HepG2 (cell line): Measurements from ENCODE around the gene DUSP9. TPM values are rescaled to one million over a fixed set of nuclear protein-coding genes. Genes with fewer than 3 reads are reported as not detected.

Experiments
- ATAC-seq: fragments of 200-7000 bp; cut with Tn5 transposase; 3 replicates; pipeline ENCODE4 v1.9.1; 2020; ENCODE audit warnings: mild to moderate bottlenecking, moderate library complexity
- BruUV-seq: library from RNA; stranded (reverse); fragments of 400-500 nt; replicated peaks from 2 replicates; lab custom pipeline; 2021; lab: Mats Ljungman, UMichigan
- CTCF ChIA-PET: fragments of 300-600 bp; formaldehyde crosslinking; extraction: SDS; loops from one replicate; lab custom pipeline; 2021; ENCODE audit warnings: low total read pairs, inconsistent platforms, low intra/inter-chr PET ratio; lab: Yijun Ruan, JAX
- POLR2A ChIA-PET: fragments of 350-600 bp; sonication (Branson Sonifier 250); formaldehyde crosslinking; loops from one replicate; lab custom pipeline; 2020; ENCODE audit warnings: antibody characterized with exemption, inconsistent platforms; lab: Yijun Ruan, JAX
- DNase-seq: peaks from one replicate; pipeline ENCODE4 v3.0.0-alpha.2; 2015; ENCODE audit warnings: low spot score
- FAIRE-seq: peaks from 3 replicates; lab custom pipeline; 2011; peaks lifted over from hg19 to GRCh38; lab: Jason Lieb, UNC
- H2AFZ ChIP-seq: one replicate; pipeline ENCODE4 v1.6.1; 2011; ENCODE audit warnings: low read length, inconsistent platforms
- H3K27ac ChIP-seq: fragments of 300-600 bp; 3 replicates; pipeline ENCODE4 v1.8.0; 2011; ENCODE audit warnings: mixed run types, mild to moderate bottlenecking, mixed read lengths, low read length, inconsistent platforms; ENCODE audit not compliant: insufficient read depth; ENCODE audit errors: extremely low read length
- H3K27me3 ChIP-seq, 2 experiments: fragments of 200-600 bp in 1 of 2; 2 replicates in 1 of 2; 3 replicates in 1 of 2; pipeline versions ENCODE4 v1.6.0 to v1.8.0; 2011; ENCODE audit warnings: low read length in 2 of 2, mild to moderate bottlenecking in 2 of 2, moderate library complexity in 2 of 2, inconsistent platforms in 1 of 2; ENCODE audit not compliant: insufficient read depth in 2 of 2, control insufficient read depth in 1 of 2
- H3K36me3 ChIP-seq, 2 experiments: fragments of 200-600 bp in 1 of 2; replicated peaks in 1 of 2; 2 replicates in 1 of 2; 3 replicates in 1 of 2; pipeline versions ENCODE4 v1.5.1 to v1.8.0; 2011; ENCODE audit warnings: low read length in 2 of 2, inconsistent platforms in 1 of 2; ENCODE audit not compliant: insufficient read depth in 2 of 2, control insufficient read depth in 1 of 2
- H3K4me1 ChIP-seq: 2 replicates; pipeline ENCODE4 v1.5.1; 2012; ENCODE audit warnings: low read length, inconsistent platforms; ENCODE audit not compliant: insufficient read depth
- H3K4me2 ChIP-seq: 2 replicates; pipeline ENCODE4 v1.6.0; 2011; ENCODE audit warnings: low read depth, low read length, inconsistent platforms
- H3K4me3 ChIP-seq, 3 experiments: fragments of 200-600 bp in 1 of 3; sonication (generic), shearing (Covaris generic) in 1 of 3; replicated peaks in 1 of 3; 2 replicates each; pipeline ENCODE4 v1.5.1; 2011 to 2016; ENCODE audit warnings: low read length in 3 of 3, inconsistent platforms in 2 of 3, low read depth in 2 of 3, mild to moderate bottlenecking in 2 of 3, control low read depth in 1 of 3, mixed read lengths in 1 of 3; ENCODE audit not compliant: insufficient read depth in 1 of 3
- H3K79me2 ChIP-seq: one replicate; pipeline ENCODE4 v1.6.1; 2011; ENCODE audit warnings: low read length, inconsistent platforms; ENCODE audit not compliant: insufficient read depth
- H3K9ac ChIP-seq: 2 replicates; pipeline ENCODE4 v1.6.0; 2011; ENCODE audit warnings: mild to moderate bottlenecking, low read depth, low read length, inconsistent platforms; ENCODE audit not compliant: insufficient read depth
- H3K9me3 ChIP-seq: 2 replicates; pipeline ENCODE4 v1.5.1; 2012; ENCODE audit warnings: mild to moderate bottlenecking, low read length
- H4K20me1 ChIP-seq: 2 replicates; pipeline ENCODE4 v1.6.0; 2011; ENCODE audit warnings: inconsistent platforms, mild to moderate bottlenecking, low read length, moderate library complexity; ENCODE audit not compliant: insufficient read depth
- AGO2 ChIP-seq: fragments of 200-400 bp; formaldehyde crosslinking; optimal IDR thresholded peaks from 2 replicates; pipeline ENCODE3; 2017; ENCODE audit warnings: mild to moderate bottlenecking, low read depth, low read length, moderate library complexity
- ELK4 ChIP-seq: sonication (generic); formaldehyde crosslinking; IDR thresholded peaks from 2 replicates; pipeline ENCODE4 v1.9.0; 2021; ENCODE audit warnings: missing genetic modification reagents, borderline replicate concordance
- FOXO4 ChIP-seq: sonication (generic); formaldehyde crosslinking; conservative IDR thresholded peaks from 2 replicates; pipeline ENCODE4 v1.8.1; 2023; ENCODE audit warnings: missing genetic modification reagents
- HNRNPL ChIP-seq: fragments of 200-400 bp; formaldehyde crosslinking; IDR thresholded peaks from 2 replicates; pipeline ENCODE4 v1.6.1; 2017; ENCODE audit warnings: mild to moderate bottlenecking, low read depth, low read length
- PHF5A ChIP-seq: IDR thresholded peaks from one replicate; pipeline ENCODE4 v1.6.1; 2018; ENCODE audit warnings: low read depth, missing genetic modification reagents; ENCODE audit not compliant: unreplicated experiment
- RBFOX2 ChIP-seq: fragments of 200-400 bp; formaldehyde crosslinking; IDR thresholded peaks from 2 replicates; pipeline ENCODE4 v1.6.1; 2017; ENCODE audit warnings: low read depth, mild to moderate bottlenecking, low read length
- TOPORS ChIP-seq: sonication (generic); formaldehyde crosslinking; IDR thresholded peaks from 2 replicates; pipeline ENCODE4 v1.8.0; 2023; ENCODE audit warnings: mild to moderate bottlenecking, missing genetic modification reagents
- ZNF30 ChIP-seq: sonication (generic); formaldehyde crosslinking; IDR thresholded peaks from 2 replicates; pipeline ENCODE4 v1.5.0; 2020; ENCODE audit warnings: mild to moderate bottlenecking, missing genetic modification reagents
- ZNF451 ChIP-seq: sonication (generic); formaldehyde crosslinking; IDR thresholded peaks from 2 replicates; pipeline ENCODE4 v1.5.0; 2020; ENCODE audit warnings: mild to moderate bottlenecking, missing genetic modification reagents
- ZNF530 ChIP-seq: sonication (generic); formaldehyde crosslinking; IDR thresholded peaks from 2 replicates; pipeline ENCODE4 v1.5.0; 2020; ENCODE audit warnings: low read depth, mild to moderate bottlenecking, missing genetic modification reagents
- ZNF547 ChIP-seq: sonication (generic); formaldehyde crosslinking; IDR thresholded peaks from 2 replicates; pipeline ENCODE4 v1.5.1; 2020; ENCODE audit warnings: mild to moderate bottlenecking, missing genetic modification reagents
- ZNF558 ChIP-seq: sonication (generic); formaldehyde crosslinking; IDR thresholded peaks from 2 replicates; pipeline ENCODE4 v1.9.0; 2022; ENCODE audit warnings: mild to moderate bottlenecking, missing genetic modification reagents, borderline replicate concordance
- ZNF598 ChIP-seq: sonication (generic); formaldehyde crosslinking; IDR thresholded peaks from 2 replicates; pipeline ENCODE4 v1.5.1; 2020; ENCODE audit warnings: mild to moderate bottlenecking, missing genetic modification reagents, borderline replicate concordance
- ZNF687 ChIP-seq: sonication (generic); formaldehyde crosslinking; IDR thresholded peaks from 2 replicates; pipeline ENCODE4 v1.5.1; 2020; ENCODE audit warnings: mild to moderate bottlenecking, missing genetic modification reagents, moderate library complexity
- ZNF83 ChIP-seq: sonication (generic); formaldehyde crosslinking; IDR thresholded peaks from 2 replicates; pipeline ENCODE4 v1.4.0; 2020; ENCODE audit warnings: missing genetic modification reagents, mild to moderate bottlenecking, borderline replicate concordance
- ZSCAN29 ChIP-seq: sonication (generic); formaldehyde crosslinking; conservative IDR thresholded peaks from 2 replicates; pipeline ENCODE4 v1.4.0; 2020; ENCODE audit warnings: mild to moderate bottlenecking, missing genetic modification reagents
- WGBS: methylation state at CpG from one replicate; pipeline ENCODE4 v1.1.6; 2017; ENCODE audit warnings: low lambda C conversion rate; 5-methylcytosine and 5-hydroxymethylcytosine counted together
- in situ Hi-C: cut with HindIII; loops from 2 replicates; pipeline ENCODE4 v1.10.0; 2017; ENCODE audit warnings: low pct_unique_long_range_greater_than_20kb; ENCODE audit not compliant: extremely low pct_ligation_motif_present
- intact Hi-C: fragments of 100-400 bp; cut with micrococcal nuclease; formaldehyde crosslinking; loops from one replicate; pipeline ENCODE4 v1.10.0; 2022; ENCODE audit not compliant: unreplicated experiment
- polyA plus RNA-seq, 8 experiments: library from polyadenylated mRNA; depleted of rRNA in 3 of 8; stranded (reverse) in 7 of 8; unstranded in 1 of 8; fragments of >200 nt; fragmentation: Illumina TruSeq in 4 of 8; extraction: Trizol in 4 of 8; gene quantifications; 2 replicates each; pipeline versions ENCODE4 v1.2.1 to v1.2.3, GENCODE V29; 2011 to 2016; ENCODE audit warnings: low read depth in 4 of 8, missing spikeins in 1 of 8, mixed read lengths in 1 of 8; ENCODE audit not compliant: insufficient read depth in 1 of 8
- total RNA-seq, 5 experiments: library from RNA; depleted of rRNA; stranded (reverse); fragments of >200 nt; fragmentation: Illumina TruSeq; extraction: Trizol; gene quantifications; 2 replicates each; pipeline ENCODE4 v1.2.3, GENCODE V29; 2016; ENCODE audit warnings: low read depth in 1 of 5

Gene DUSP9
- total and polyA plus RNA-seq, 2 of the 13 experiments (the other 11 are each of a cell fraction or from before 2014, with no cell fraction given) = 235 to 435 TPM

- H4K20me1 ChIP-seq = peaks cover 8% of the 10 kb centered on the region
- no TSS peak for BruUV-seq
- in situ Hi-C loops (no loop called here), intact Hi-C loops (no loop called here)
- peak overlapping the region; percentile 74 for H3K4me2 ChIP-seq
- no peak overlapping the region for H2AFZ ChIP-seq
- peak overlapping the region; percentile 76 for H3K27ac ChIP-seq
- FAIRE-seq = no peak
- WGBS = no CpG with 5 or more reads among the region's 21 CpGs
- peaks cover 18% of the 10 kb centered on the region for H3K79me2 ChIP-seq
- no peaks in the 10 kb centered on the region for H3K9me3 ChIP-seq
- ChIA-PET CTCF (no interaction called here), POLR2A (interaction anchor here (1.0 to 1.2 kb wide), 2 partner anchors 10 to 62 kb away, joined by 3 to 4 read pairs; no protein-coding TSS in a partner anchor)
- peak; percentile 20 for ATAC-seq
- H3K36me3 ChIP-seq = no peaks in the 10 kb centered on the region; a peak in 1 of 5 replicates
- peak overlapping the region; percentile 54 to 73 (median 60) for H3K4me3 ChIP-seq
- peaks cover 35% of the 10 kb centered on the region for H3K4me1 ChIP-seq
- no peaks in the 10 kb centered on the region for H3K27me3 ChIP-seq
- H3K9ac ChIP-seq = peak overlapping the region; percentile 71
- DNase-seq = no peak
- TF ChIP-seq AGO2 (peak; percentile 42), FOXO4 (CRISPR knock-in tag) (no peak), ZNF598 (CRISPR knock-in tag) (peak; percentile 22; the same call in 1 of the 2 replicates), ZNF451 (CRISPR knock-in tag) (no peak), ZNF547 (CRISPR knock-in tag) (no peak), ZNF687 (CRISPR knock-in tag) (0 out of 2 replicates have a peak, but pooled peaks have one; percentile 3), HNRNPL (0 out of 2 replicates have a peak, but pooled peaks have one; percentile 54), TOPORS (CRISPR knock-in tag) (no peak), ELK4 (no peak), RBFOX2 (peak; percentile 72), ZNF30 (CRISPR knock-in tag) (no peak), ZNF83 (no peak), ZSCAN29 (CRISPR knock-in tag) (no peak), ZNF558 (no peak), ZNF530 (CRISPR knock-in tag) (no peak), PHF5A (CRISPR knock-in tag) (no peak)
Observed at GRCh38 chrX:153685156-153685536, 38.1 kb downstream of the DUSP9 start.
